K562 (cell line): ENCODE data around the gene ARNT2. TPM values are rescaled to one million over a fixed set of nuclear protein-coding genes. Genes with fewer than 3 reads are reported as not detected.

Experiments
- ARID2 ChIP-seq: fragments of 450-650 bp; IDR thresholded peaks from 2 replicates; pipeline ENCODE4 v1.6.1; 2017; ENCODE audit warnings: antibody characterized with exemption, mild to moderate bottlenecking
- CTBP1 ChIP-seq: fragments of 450-650 bp; IDR thresholded peaks from 2 replicates; pipeline ENCODE4 v1.6.1; 2016; ENCODE audit warnings: borderline replicate concordance
- RAD21 ChIP-seq, 2 experiments: fragments of 250-450 bp in 1 of 2; fragments of 450-650 bp in 1 of 2; sonication (Bioruptor Pico) in 1 of 2; formaldehyde crosslinking in 1 of 2; IDR thresholded peaks in 1 of 2; conservative IDR thresholded peaks in 1 of 2; 2 replicates each; pipeline versions ENCODE4 v1.4.0 to v1.8.0; 2020 to 2022; ENCODE audit warnings: mild to moderate bottlenecking in 2 of 2, moderate library complexity in 1 of 2
- TBP ChIP-seq: optimal IDR thresholded peaks from 2 replicates; pipeline ENCODE3; 2011; ENCODE audit warnings: low read depth, low read length, improper control_type of control experiment
- XRCC5 ChIP-seq: fragments of 200-400 bp; formaldehyde crosslinking; IDR thresholded peaks from 2 replicates; pipeline ENCODE4 v1.6.1; 2017; ENCODE audit warnings: low read depth, mild to moderate bottlenecking, low read length
- polyA plus RNA-seq, 8 experiments: library from polyadenylated mRNA; depleted of rRNA in 4 of 8; stranded (reverse) in 5 of 8; unstranded in 3 of 8; fragments of >200 nt; fragmentation: Nextera tagmentation in 2 of 8; fragmentation: Illumina TruSeq in 1 of 8; extraction: Ambion mirVana in 2 of 8; extraction: Trizol in 1 of 8; gene quantifications; 2 replicates each; pipeline versions ENCODE4 v1.2.1 to v1.2.3, GENCODE V29; 2011 to 2014; ENCODE audit warnings: inconsistent platforms in 1 of 8, missing spikeins in 1 of 8
- total RNA-seq, 7 experiments: library from RNA; depleted of rRNA in 6 of 7; stranded (reverse); fragments of >200 nt in 6 of 7; fragmentation: Illumina TruSeq in 2 of 7; extraction: Trizol in 2 of 7; gene quantifications; 2 replicates each; pipeline versions ENCODE4 v1.2.1 to v1.2.3, GENCODE V29; 2011 to 2021; ENCODE audit warnings: low replicate concordance in 1 of 7
- TF ChIP-seq, protein P1 (sequence below), 2 experiments: fragments of 250-450 bp in 1 of 2; fragments of 450-650 bp in 1 of 2; sonication (Bioruptor Pico) in 1 of 2; IDR thresholded peaks; 2 replicates each; pipeline versions ENCODE4 v1.6.1 to v1.8.0; 2016 to 2021; ENCODE audit warnings: mild to moderate bottlenecking in 2 of 2, moderate library complexity in 2 of 2, missing compliant biosample characterization in 1 of 2, missing genetic modification characterization in 1 of 2

ARNT2 gene
- total and polyA plus RNA-seq, 9 of the 15 experiments (the other 6 are each of a cell fraction or from before 2014, with no cell fraction given), result 0.01 TPM; not detected in 8

DNA sequence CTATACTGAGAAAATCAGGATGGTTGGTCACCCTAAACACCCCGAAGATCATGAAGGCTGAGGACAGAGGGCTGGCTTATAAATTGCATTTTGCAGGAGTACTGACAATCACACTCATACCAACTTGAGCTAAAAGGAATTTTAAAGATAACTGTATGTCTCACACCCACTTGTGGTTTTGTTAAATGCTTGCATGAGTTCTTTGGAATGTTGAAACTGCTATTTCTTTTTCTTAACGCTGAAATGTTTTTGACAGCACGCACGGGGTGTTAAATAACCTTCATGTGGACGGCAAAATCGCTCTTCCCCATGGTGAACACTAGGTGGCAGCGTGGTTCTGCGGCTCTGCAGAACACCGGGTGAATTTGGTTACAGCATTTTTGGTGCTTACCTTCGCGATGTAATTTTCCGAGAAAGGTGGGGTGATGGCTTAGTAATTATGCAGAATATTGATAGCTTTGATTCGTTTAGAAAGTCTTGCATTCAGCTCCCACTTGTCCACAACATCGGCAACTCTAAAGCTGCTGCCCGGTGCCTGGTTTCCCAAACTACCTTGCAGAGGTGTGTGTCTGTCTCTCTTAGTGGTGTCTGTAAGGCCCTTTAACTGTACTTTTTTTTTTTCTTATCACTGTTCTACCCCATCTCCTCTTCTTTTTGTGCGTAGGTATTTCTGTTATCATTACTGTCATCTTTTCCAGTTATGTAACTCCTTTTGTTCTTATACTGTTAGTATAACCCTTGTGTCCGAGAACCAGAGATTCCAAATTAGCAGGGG, 51.7 kb downstream of the ARNT2 start (continued):
- no peak for TF ChIP-seq CTBP1
- peak; percentile 82 to 86 for TF ChIP-seq RAD21 (CRISPR knock-in tag; conservative IDR thresholded peaks at IDR 0.05 in 1 of 2, IDR thresholded peaks at IDR 0.05 in 1 of 2)
- 0 out of 2 replicates have a peak, but pooled peaks have one; percentile 35 for TF ChIP-seq XRCC5
- TF ChIP-seq, protein P1, sequence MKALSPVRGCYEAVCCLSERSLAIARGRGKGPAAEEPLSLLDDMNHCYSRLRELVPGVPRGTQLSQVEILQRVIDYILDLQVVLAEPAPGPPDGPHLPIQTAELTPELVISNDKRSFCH (CRISPR knock-in tag; IDR thresholded peaks at IDR 0.05), result no peak
- TF ChIP-seq, protein P1 (tag; IDR thresholded peaks at IDR 0.05), result no peak
- TF ChIP-seq TBP, result no peak
- TF ChIP-seq ARID2, result peak; percentile 52; the same call in 1 of the 2 replicates
